Upper lobe of right lung (tissue), 1 donor: ENCODE results near the gene ARL4C. TPM values are rescaled to one million over a fixed set of nuclear protein-coding genes. Genes with fewer than 3 reads are reported as not detected.

Source experiments
- ATAC-seq: fragments of 200-7000 bp; cut with Tn5 transposase; one replicate; pipeline ENCODE4 v1.9.1; 2020; ENCODE audit warnings: mild to moderate bottlenecking, moderate library complexity
- DNase-seq: peaks from one replicate; pipeline ENCODE4 v3.0.0-alpha.2; 2020
- H3K27ac ChIP-seq: fragments of 200-600 bp; one replicate; pipeline ENCODE4 v1.8.0; 2022
- H3K27me3 ChIP-seq: fragments of 200-600 bp; one replicate; pipeline ENCODE4 v1.8.0; 2022; ENCODE audit warnings: mild to moderate bottlenecking
- H3K36me3 ChIP-seq: fragments of 200-600 bp; one replicate; pipeline ENCODE4 v1.8.0; 2022
- H3K4me1 ChIP-seq: fragments of 200-600 bp; one replicate; pipeline ENCODE4 v1.8.0; 2022
- H3K4me3 ChIP-seq: fragments of 200-600 bp; one replicate; pipeline ENCODE4 v1.8.0; 2022; ENCODE audit warnings: mild to moderate bottlenecking
- H3K9me3 ChIP-seq: fragments of 200-600 bp; one replicate; pipeline ENCODE4 v1.8.0; 2022
- CTCF ChIP-seq: fragments of 200-600 bp; IDR thresholded peaks from one replicate; pipeline ENCODE4 v1.8.0; 2022; ENCODE audit warnings: antibody characterized with exemption
- intact Hi-C: fragments of 100-400 bp; cut with DNase I; formaldehyde crosslinking; loops from one replicate; pipeline ENCODE4 v1.11.0; 2022
- total RNA-seq: library from RNA; stranded (reverse); fragmentation: NEBNext Ultra II Directional; extraction: Animal tissue kit (Norgen Biotek cat#: 25700); gene quantifications from one replicate; pipeline ENCODE4 v1.2.1, GENCODE V29; 2021
- donor health status: DM: no; HTN: yes; CAD: no; lungs with severe emphysema.

Gene ARL4C
- total RNA-seq, 1 donor from 2014 or later = 21.2 TPM

- intact Hi-C loops = no loop called here
- DNase-seq (no peak), ATAC-seq (no peak)
- H3K4me3 ChIP-seq = no peak overlapping the region
- peaks cover 35% of the 10 kb centered on the region for H3K4me1 ChIP-seq
- H3K36me3 ChIP-seq = no peaks in the 10 kb centered on the region
- no peak overlapping the region for H3K27ac ChIP-seq
- H3K9me3 ChIP-seq = no peaks in the 10 kb centered on the region
- TF ChIP-seq CTCF = no peak
- H3K27me3 ChIP-seq = no peaks in the 10 kb centered on the region
Observed at GRCh38 chr2:234447963-234448362, 48.9 kb downstream of the ARL4C start.

- H3K4me3 ChIP-seq = no peak overlapping the region
- H3K9me3 ChIP-seq = no peaks in the 10 kb centered on the region
- H3K36me3 ChIP-seq = no peaks in the 10 kb centered on the region
- peaks cover 35% of the 10 kb centered on the region for H3K4me1 ChIP-seq
- TF ChIP-seq CTCF = no peak
- no peak for DNase-seq
- intact Hi-C loops = no loop called here
- no peak for ATAC-seq
- H3K27me3 ChIP-seq = no peaks in the 10 kb centered on the region
- peak overlapping the region; percentile 86 for H3K27ac ChIP-seq
Observed at GRCh38 chr2:234447189-234447588, 49.7 kb downstream of the ARL4C start.

GRCh38 chr2:234446404-234447076, 50.3 kb downstream of the ARL4C start:
- ATAC-seq = peak; percentile 98
- Histone ChIP-seq H3K9me3 (no peaks in the 10 kb centered on the region), H3K4me1 (peaks cover 35% of the 10 kb centered on the region), H3K36me3 (no peaks in the 10 kb centered on the region), H3K27me3 (no peaks in the 10 kb centered on the region), H3K4me3 (no peak overlapping the region), H3K27ac (peak overlapping the region; percentile 86)
- TF ChIP-seq CTCF = no peak
- DNase-seq = peak; percentile 81
- intact Hi-C loops = no loop called here

- DNase-seq = no peak
- no peak for ATAC-seq
- Histone ChIP-seq H3K4me3 (no peak overlapping the region), H3K4me1 (peaks cover 35% of the 10 kb centered on the region), H3K9me3 (no peaks in the 10 kb centered on the region), H3K27ac (peak overlapping the region; percentile 47), H3K36me3 (no peaks in the 10 kb centered on the region), H3K27me3 (no peaks in the 10 kb centered on the region)
- intact Hi-C loops = no loop called here
- no peak for TF ChIP-seq CTCF
Observed at GRCh38 chr2:234444893-234445292, 52.0 kb downstream of the ARL4C start.

- Histone ChIP-seq H3K27ac (peak overlapping the region; percentile 47), H3K27me3 (no peaks in the 10 kb centered on the region), H3K9me3 (no peaks in the 10 kb centered on the region), H3K4me3 (no peak overlapping the region), H3K4me1 (peaks cover 35% of the 10 kb centered on the region), H3K36me3 (no peaks in the 10 kb centered on the region)
- DNase-seq = no peak
- no peak for TF ChIP-seq CTCF
- no peak for ATAC-seq
- intact Hi-C loops = no loop called here
Observed at GRCh38 chr2:234444242-234444730, 52.6 kb downstream of the ARL4C start.
